ENCODE results near the gene GRM7. TPM values are rescaled to one million over a fixed set of nuclear protein-coding genes. Genes with fewer than 3 reads are reported as not detected.

GRM7 gene
- total RNA-seq, 2 donors from 2014 or later = not detected

- no peaks in the 10 kb centered on the region for H3K36me3 Mint-ChIP-seq (ENCODE audit: low read depth)
- no peaks in the 10 kb centered on the region for H3K27me3 Mint-ChIP-seq
- peaks cover 6% of the 10 kb centered on the region for H3K9me3 Mint-ChIP-seq
- no peaks in the 10 kb centered on the region for H3K4me1 Mint-ChIP-seq
- no peak overlapping the region for H3K27ac Mint-ChIP-seq
- H3K4me3 Mint-ChIP-seq = no peak overlapping the region
- ATAC-seq (replicated peaks) = no peak
These were observed 164.8 kb downstream of the GRM7 start for GRCh38 chr3:7025581-7026300.

- no peaks in the 10 kb centered on the region for H3K27me3 Mint-ChIP-seq
- ATAC-seq (replicated peaks) = no peak
- H3K36me3 Mint-ChIP-seq (ENCODE audit: low read depth) = no peaks in the 10 kb centered on the region
- no peaks in the 10 kb centered on the region for H3K4me1 Mint-ChIP-seq
- H3K9me3 Mint-ChIP-seq = peaks cover 14% of the 10 kb centered on the region
- H3K27ac Mint-ChIP-seq = no peak overlapping the region
- no peak overlapping the region for H3K4me3 Mint-ChIP-seq
These were observed 168.6 kb downstream of the GRM7 start for GRCh38 chr3:7029562-7029961.

GRCh38 chr3:7038394-7038793 is 177.5 kb downstream of the GRM7 start:
- no peak for ATAC-seq (replicated peaks)
- Mint-ChIP-seq H3K27me3 (no peaks in the 10 kb centered on the region), H3K4me1 (no peaks in the 10 kb centered on the region), H3K4me3 (no peak overlapping the region), H3K36me3 (ENCODE audit: low read depth) (no peaks in the 10 kb centered on the region), H3K27ac (no peak overlapping the region), H3K9me3 (peaks cover 7% of the 10 kb centered on the region)

- H3K27ac Mint-ChIP-seq = no peak overlapping the region
- H3K4me3 Mint-ChIP-seq = no peak overlapping the region
- H3K27me3 Mint-ChIP-seq = no peaks in the 10 kb centered on the region
- ATAC-seq (replicated peaks) = no peak
- no peaks in the 10 kb centered on the region for H3K4me1 Mint-ChIP-seq
- peaks cover 28% of the 10 kb centered on the region for H3K9me3 Mint-ChIP-seq
- H3K36me3 Mint-ChIP-seq (ENCODE audit: low read depth) = no peaks in the 10 kb centered on the region
These were observed 201.8 kb downstream of the GRM7 start for GRCh38 chr3:7062714-7063113.

- Mint-ChIP-seq H3K27me3 (no peaks in the 10 kb centered on the region), H3K4me3 (no peak overlapping the region), H3K27ac (no peak overlapping the region), H3K9me3 (peaks cover 12% of the 10 kb centered on the region), H3K36me3 (ENCODE audit: low read depth) (no peaks in the 10 kb centered on the region), H3K4me1 (no peaks in the 10 kb centered on the region)
- ATAC-seq (replicated peaks) = no peak
These were observed 209.5 kb downstream of the GRM7 start for GRCh38 chr3:7070461-7070860.

- no peak overlapping the region for H3K27ac Mint-ChIP-seq
- no peak for ATAC-seq (replicated peaks)
- no peaks in the 10 kb centered on the region for H3K4me1 Mint-ChIP-seq
- H3K9me3 Mint-ChIP-seq = no peaks in the 10 kb centered on the region
- no peaks in the 10 kb centered on the region for H3K36me3 Mint-ChIP-seq (ENCODE audit: low read depth)
- H3K27me3 Mint-ChIP-seq = no peaks in the 10 kb centered on the region
- H3K4me3 Mint-ChIP-seq = no peak overlapping the region
These were observed 213.3 kb downstream of the GRM7 start for GRCh38 chr3:7074217-7074616.

- Mint-ChIP-seq H3K27me3 (no peaks in the 10 kb centered on the region), H3K27ac (no peak overlapping the region), H3K9me3 (no peaks in the 10 kb centered on the region), H3K4me3 (no peak overlapping the region), H3K36me3 (ENCODE audit: low read depth) (no peaks in the 10 kb centered on the region), H3K4me1 (no peaks in the 10 kb centered on the region)
- ATAC-seq (replicated peaks) = no peak
These were observed 214.2 kb downstream of the GRM7 start for GRCh38 chr3:7075117-7075516.

DNA sequence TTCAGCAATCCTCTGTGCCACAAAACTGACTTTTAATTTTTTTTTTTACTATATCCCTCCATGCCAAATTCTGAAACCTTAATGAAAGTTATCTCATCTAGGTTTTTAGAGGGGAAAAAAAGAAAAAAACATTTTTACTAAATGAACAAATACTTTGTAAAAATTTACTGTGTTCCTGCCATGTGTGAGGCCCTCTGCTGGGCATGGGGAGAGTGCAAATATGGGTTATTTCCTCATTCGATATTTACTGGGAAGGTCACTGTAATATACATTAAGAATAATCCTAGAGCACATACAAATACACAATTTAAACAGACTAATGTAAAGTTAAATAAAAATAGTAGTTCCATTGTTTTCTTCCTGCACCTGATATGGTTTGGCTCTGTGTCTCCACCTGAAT is 215.0 kb downstream of the GRM7 start:
- no peaks in the 10 kb centered on the region for H3K9me3 Mint-ChIP-seq
- no peak overlapping the region for H3K27ac Mint-ChIP-seq
- no peak overlapping the region for H3K4me3 Mint-ChIP-seq
- no peaks in the 10 kb centered on the region for H3K27me3 Mint-ChIP-seq
- H3K4me1 Mint-ChIP-seq = no peaks in the 10 kb centered on the region
- ATAC-seq (replicated peaks) = no peak
- H3K36me3 Mint-ChIP-seq (ENCODE audit: low read depth) = no peaks in the 10 kb centered on the region

DNA sequence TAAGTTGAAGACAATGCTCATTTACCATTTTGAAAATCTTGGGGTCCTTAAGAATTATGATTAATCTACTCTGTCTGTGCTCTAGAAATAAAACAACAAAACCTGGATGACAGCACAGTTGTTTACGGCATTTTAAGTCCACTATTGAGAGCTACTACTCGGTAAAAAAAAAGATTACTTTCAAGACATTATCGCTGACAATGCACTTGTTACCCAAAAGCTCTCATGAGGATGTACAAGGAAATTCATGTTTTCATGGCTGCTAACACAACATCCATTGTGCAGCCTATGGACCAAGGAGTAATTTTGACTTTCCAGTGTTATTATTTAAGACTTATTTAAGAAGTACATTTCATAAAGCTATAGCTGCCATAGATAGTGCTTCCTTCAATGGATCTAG is 221.3 kb downstream of the GRM7 start:
- no peak for ATAC-seq (replicated peaks)
- no peak overlapping the region for H3K4me3 Mint-ChIP-seq
- H3K36me3 Mint-ChIP-seq (ENCODE audit: low read depth) = no peaks in the 10 kb centered on the region
- no peak overlapping the region for H3K27ac Mint-ChIP-seq
- no peaks in the 10 kb centered on the region for H3K4me1 Mint-ChIP-seq
- no peaks in the 10 kb centered on the region for H3K9me3 Mint-ChIP-seq
- H3K27me3 Mint-ChIP-seq = no peaks in the 10 kb centered on the region

DNA sequence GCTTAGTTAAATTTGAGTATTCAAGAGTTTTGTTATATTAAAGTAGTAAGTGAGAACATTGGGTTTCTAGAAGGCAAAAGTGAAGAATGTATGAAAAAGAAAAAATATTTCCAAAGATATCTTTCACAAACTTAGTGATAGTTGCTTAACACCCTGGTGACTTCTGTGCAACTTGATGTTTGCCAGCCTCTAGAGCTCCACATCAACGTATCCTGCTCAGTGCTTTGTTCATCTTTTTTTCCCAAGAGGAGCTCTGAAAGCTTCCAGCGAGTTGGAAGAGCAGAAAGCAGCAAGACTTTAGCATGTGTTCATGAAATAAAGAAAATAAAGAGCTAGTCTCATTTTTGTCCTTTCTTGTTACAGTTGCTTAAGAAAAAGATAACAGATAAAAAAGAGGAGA is 225.5 kb downstream of the GRM7 start:
- Mint-ChIP-seq H3K27ac (no peak overlapping the region), H3K4me3 (no peak overlapping the region), H3K4me1 (no peaks in the 10 kb centered on the region), H3K9me3 (no peaks in the 10 kb centered on the region), H3K27me3 (no peaks in the 10 kb centered on the region), H3K36me3 (ENCODE audit: low read depth) (no peaks in the 10 kb centered on the region)
- no peak for ATAC-seq (replicated peaks)

GRCh38 chr3:7095116-7095515 is 234.2 kb downstream of the GRM7 start:
- Mint-ChIP-seq H3K9me3 (peaks cover 3% of the 10 kb centered on the region), H3K27me3 (no peaks in the 10 kb centered on the region), H3K4me3 (no peak overlapping the region), H3K36me3 (ENCODE audit: low read depth) (no peaks in the 10 kb centered on the region), H3K4me1 (no peaks in the 10 kb centered on the region), H3K27ac (no peak overlapping the region)
- no peak for ATAC-seq (replicated peaks)

DNA sequence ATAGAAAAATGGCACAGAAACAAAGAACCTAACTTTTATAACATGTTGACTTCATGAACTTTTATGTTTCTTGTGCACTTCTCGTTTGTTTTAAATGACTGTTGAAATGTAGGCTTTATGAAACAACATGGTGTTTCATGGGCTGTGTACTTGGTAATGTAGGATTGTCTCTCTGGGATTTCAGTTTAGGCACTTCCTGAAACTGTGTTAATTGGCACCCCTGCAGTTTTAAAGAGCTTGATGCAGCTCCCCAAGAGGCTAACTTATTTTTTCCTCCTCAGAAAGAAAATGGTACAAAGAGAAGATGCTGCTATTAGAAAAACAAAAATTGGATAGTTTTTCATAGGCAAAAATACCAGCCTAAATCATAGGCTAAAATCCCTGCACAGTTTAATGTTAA is 239.2 kb downstream of the GRM7 start:
- Mint-ChIP-seq H3K27ac (no peak overlapping the region), H3K4me1 (no peaks in the 10 kb centered on the region)
- ATAC-seq (replicated peaks) = no peak

GRCh38 chr3:7106635-7107034 is 245.7 kb downstream of the GRM7 start:
- no peaks in the 10 kb centered on the region for H3K4me1 Mint-ChIP-seq
- H3K4me3 Mint-ChIP-seq = no peak overlapping the region
- no peaks in the 10 kb centered on the region for H3K27me3 Mint-ChIP-seq
- H3K27ac Mint-ChIP-seq = no peak overlapping the region
- no peaks in the 10 kb centered on the region for H3K36me3 Mint-ChIP-seq (ENCODE audit: low read depth)
- H3K9me3 Mint-ChIP-seq = peaks cover 11% of the 10 kb centered on the region
- no peak for ATAC-seq (replicated peaks)

More for the DNA sequence above, 239.2 kb downstream of the GRM7 start:
- H3K36me3 Mint-ChIP-seq (ENCODE audit: low read depth) = no peaks in the 10 kb centered on the region
- H3K4me3 Mint-ChIP-seq = no peak overlapping the region
- no peaks in the 10 kb centered on the region for H3K27me3 Mint-ChIP-seq
- H3K9me3 Mint-ChIP-seq = peaks cover 15% of the 10 kb centered on the region

- H3K36me3 Mint-ChIP-seq (ENCODE audit: low read depth) = no peaks in the 10 kb centered on the region
- no peak overlapping the region for H3K4me3 Mint-ChIP-seq
- no peaks in the 10 kb centered on the region for H3K4me1 Mint-ChIP-seq
These were observed 251.7 kb downstream of the GRM7 start for GRCh38 chr3:7112523-7113056.

DNA sequence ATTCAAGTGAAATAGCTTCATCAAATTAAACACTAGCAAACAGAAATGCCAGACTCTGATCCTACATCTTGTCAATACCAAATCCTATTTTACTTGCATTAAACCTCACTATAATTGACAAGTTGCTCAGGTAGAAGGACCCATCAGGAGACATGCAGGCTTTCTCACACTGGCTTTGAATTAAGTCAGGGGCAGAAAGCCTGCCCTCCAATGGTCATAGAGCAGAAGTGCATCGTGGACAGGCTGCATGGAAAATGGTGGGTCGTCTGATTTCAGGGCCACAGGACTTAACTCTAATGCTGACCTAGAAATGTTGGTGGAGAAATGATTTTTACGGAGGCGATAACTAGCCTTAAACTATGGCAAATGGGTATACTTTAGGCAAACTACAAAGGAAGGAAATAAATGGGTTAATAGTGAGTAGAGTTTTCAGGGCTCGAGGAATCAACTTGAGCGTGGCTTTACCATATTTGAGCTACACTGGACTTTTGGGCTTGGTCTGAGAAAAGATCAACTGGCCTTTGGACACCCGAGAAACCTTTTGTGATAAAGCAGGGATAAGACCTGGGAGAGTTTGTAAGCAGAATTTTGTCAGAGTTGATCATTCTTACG is 283.9 kb downstream of the GRM7 start:
- Mint-ChIP-seq H3K4me3 (no peak overlapping the region), H3K9me3 (peaks cover 9% of the 10 kb centered on the region), H3K4me1 (no peaks in the 10 kb centered on the region), H3K27ac (no peak overlapping the region), H3K36me3 (ENCODE audit: low read depth) (no peaks in the 10 kb centered on the region), H3K27me3 (no peaks in the 10 kb centered on the region)
- no peak for ATAC-seq (replicated peaks)

More at GRCh38 chr3:7112523-7113056, 251.7 kb downstream of the GRM7 start:
- no peak for ATAC-seq (replicated peaks)
- no peak overlapping the region for H3K27ac Mint-ChIP-seq
- no peaks in the 10 kb centered on the region for H3K27me3 Mint-ChIP-seq
- H3K9me3 Mint-ChIP-seq = peaks cover 8% of the 10 kb centered on the region

Measured in activated T-helper 17 cell treated with anti-CD3 and anti-CD28 coated beads, Interleukin-2, amount 50 U/mL, for 72 hours (primary cell).